Stimulated activated CD8-positive, alpha-beta memory T cell treated with anti-CD3 and anti-CD28 coated beads, Interleukin-4, amount 100 ng/mL, for 4 hours (primary cell): ENCODE measurements around the gene ADCK2.
"Not testable (repeated sequence)": the region's sequence is repeated elsewhere in the genome, so short reads cannot be mapped to it uniquely, and the experiment has no call there.

ENCODE experiments used
- DNase-seq, 2 donors: peaks; one replicate each; pipeline ENCODE4 v3.0.0-alpha.2; 2020; ENCODE audit warnings: low read depth in 2 of 2, low spot score in 1 of 2

ADCK2 gene

GRCh38 chr7:140673774-140674155, 1.0 kb downstream of the ADCK2 start:
- DNase-seq = no peak

GRCh38 chr7:140674356-140674800, 1.6 kb downstream of the ADCK2 start:
- no peak for DNase-seq

- DNase-seq = no peak
These were observed 2.4 kb downstream of the ADCK2 start for GRCh38 chr7:140674899-140675701.

- DNase-seq = no peak
These were observed 3.0 kb downstream of the ADCK2 start for GRCh38 chr7:140675726-140676125.

DNA sequence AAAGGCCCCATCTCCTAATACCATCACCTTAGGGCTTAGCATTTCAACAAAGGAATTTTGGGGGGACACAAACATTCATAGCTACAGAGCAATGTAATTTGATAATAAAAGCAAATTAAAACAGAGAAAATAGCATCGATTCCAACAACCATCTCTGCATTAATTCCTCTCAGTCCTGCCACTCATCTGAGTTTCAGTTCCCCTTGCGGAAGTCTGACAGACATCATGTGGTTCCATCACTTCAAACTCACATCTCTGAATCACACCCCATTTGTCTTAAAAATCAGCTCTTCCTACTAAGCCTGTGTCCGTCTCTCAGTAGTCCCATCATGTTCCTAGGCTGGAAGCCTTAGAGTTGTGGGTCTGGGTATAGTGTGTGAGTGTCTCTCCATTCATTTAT, 3.6 kb downstream of the ADCK2 start:
- no peak for DNase-seq

GRCh38 chr7:140676956-140677355, 4.2 kb downstream of the ADCK2 start:
- not testable (repeated sequence) for DNase-seq

DNA sequence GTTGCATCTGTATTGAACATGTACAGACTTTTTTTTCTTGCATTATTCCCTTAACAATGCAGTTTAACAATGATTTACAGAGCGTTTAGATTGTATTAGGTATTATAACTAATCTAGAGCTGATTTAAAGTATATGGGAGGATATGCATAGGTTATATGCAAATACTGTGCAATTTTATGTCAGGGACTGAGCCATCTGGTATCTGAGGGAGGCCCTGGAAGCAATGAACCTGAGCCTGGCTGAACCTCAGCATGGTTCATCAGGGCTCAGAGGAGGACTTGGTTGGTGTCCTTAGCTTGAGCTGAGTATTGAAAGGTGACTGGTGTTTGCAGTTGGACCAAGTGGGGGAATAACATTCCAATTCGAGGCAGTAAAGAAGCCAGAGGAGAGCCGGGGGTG, 4.8 kb downstream of the ADCK2 start:
- DNase-seq = no peak

GRCh38 chr7:140678081-140678815, 5.5 kb downstream of the ADCK2 start:
- no peak for DNase-seq

DNA sequence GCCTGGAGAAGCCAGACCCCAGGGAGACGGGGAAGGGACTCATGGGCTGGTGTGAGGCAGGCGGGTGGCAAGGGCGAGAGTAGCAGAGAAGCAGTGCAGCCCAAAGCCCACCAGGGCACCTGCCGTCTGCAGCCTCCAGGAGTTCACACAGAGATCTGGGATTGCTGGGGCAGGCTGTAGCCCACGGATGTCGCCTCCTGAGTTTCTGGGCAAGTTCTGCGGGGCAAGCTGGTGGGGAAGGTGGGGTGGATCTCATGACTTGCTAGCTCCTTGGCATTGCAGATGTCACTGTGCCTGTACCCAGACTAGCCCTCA, 6.0 kb downstream of the ADCK2 start:
- DNase-seq = no peak

DNA sequence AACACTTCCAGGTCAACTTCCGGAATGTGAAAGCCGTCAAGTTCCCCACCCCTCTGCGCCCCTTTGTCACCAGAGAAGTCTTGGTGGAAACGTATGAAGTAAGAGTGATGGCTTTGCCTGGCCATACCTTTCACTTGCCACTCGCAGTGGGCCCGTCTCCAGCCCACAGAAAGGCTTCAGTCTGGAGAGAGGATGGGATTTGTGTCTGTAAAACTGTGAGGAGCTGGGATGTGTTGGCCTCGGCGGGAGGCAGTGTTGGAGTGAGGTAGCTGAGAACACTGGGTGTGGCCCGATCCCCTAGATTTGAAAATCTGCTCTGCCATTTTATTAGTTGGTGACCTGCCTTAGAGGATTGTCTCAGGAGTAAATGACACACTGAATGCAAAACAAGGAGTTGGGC, 6.4 kb downstream of the ADCK2 start:
- DNase-seq = no peak

DNA sequence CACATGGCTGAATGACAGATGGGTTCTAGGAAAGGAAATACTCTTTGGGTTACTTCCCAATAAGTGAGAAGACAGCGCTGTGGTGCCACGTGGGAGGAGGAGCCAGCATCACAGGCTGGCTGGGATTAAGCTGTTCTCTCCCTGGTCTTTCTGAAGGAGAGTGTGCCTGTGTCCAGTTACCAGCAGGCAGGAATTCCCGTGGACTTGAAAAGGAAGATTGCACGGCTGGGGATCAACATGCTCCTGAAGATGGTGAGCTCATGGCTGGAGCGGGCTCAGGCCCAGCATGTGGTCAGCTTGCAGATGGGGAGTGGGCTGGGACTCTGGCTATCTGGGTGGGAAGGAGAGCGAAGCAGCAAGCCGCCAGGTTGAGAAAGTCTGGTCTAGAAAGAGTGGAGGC, 8.1 kb downstream of the ADCK2 start:
- no peak for DNase-seq

DNA sequence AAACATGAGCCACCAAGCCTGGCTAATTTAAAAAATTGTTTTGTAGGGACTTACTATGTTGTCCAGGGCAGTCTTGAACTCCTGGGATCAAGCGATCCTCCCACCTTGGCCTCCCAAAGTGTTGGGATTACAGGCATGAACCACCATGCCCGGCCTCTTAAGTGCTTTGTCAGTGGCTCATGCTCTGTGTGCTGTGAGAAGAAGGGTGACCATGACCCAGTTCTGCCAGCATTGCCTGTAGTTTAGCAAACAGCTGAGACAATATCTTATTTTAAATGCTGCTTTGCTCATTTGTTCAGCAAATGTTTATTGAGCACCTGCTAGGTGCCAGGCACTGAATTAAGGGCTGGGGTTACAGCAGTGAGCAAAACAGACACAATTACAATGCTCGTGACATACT, 9.0 kb downstream of the ADCK2 start:
- no peak for DNase-seq

GRCh38 chr7:140683657-140684056, 10.9 kb downstream of the ADCK2 start:
- no peak for DNase-seq

DNA sequence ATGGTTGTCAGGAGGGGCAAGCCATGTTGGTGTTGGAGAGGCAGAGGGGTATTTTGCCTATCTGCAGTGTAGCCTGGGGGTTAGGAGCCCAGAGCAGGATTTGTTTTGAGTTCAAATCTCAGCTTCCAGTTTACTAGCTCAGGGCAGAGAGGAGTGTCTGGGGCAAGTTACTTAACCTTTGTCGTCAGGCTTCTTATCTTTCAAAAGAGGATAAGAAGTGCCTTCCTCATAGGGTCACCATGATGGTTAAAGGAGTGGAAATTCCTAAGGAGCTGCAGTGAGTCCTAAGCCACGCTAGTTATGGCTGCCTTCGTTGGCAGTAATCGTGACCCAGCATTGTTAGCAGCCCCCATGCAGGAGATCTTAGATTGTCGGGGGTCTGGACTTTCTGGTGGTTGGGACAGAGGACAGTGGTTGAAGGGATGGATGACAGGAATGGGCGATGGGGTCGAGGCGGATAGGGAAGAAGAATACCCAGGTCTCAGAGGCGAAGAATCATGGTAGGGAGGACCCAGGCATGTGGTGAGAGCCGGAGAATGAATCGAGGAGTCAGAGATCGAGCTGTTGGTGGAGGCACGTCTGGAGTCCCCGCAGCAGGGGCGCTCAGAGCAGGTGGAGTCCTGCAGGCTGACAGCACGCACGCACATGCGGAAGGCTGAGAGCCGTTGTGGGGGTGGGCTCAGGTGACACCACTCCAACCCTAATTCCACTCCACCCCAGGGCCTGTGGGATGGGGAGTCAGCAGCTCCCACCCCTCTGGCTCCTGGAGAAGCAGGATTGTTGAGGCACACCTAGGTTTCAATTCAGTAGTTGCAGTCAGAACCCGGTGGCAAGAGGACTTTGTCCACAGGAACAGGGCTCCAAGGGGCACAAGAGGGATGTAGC, 11.6 kb downstream of the ADCK2 start:
- DNase-seq = no peak

DNA sequence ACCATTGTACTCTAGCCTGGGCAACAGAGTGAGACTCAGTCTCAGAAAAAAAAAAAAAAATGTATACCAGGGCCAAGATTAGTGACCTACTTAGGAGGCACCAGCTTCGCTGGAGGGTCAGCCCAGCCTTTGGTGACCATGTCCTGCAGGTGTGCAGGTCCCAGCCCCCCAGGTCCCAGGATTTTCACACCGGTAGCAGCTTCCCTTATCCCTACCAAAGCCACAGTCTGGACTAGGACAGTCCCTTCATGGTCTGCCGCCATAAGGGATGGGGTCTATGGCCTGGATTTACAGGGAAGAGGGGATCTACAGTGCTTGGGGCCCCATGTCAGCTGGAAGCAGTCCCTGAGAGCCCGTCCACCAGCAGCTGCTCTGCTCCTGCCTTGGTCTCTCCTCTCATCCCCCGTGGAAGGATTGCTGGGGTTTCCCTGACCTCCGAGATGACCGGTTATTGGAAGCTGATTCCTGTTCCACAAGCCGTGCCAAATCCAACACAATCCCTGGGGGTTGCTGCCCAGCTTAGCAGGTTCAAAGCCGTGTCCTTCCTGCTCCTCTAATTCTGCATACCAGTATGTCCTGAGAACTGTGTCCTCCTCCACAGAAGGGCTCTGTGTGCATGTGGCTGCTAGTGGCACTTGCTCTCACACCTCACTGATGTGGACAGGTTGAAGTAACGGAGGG, 12.8 kb downstream of the ADCK2 start:
- no peak for DNase-seq

GRCh38 chr7:140686921-140687320, 14.2 kb downstream of the ADCK2 start:
- no peak for DNase-seq

GRCh38 chr7:140688341-140688740, 15.6 kb downstream of the ADCK2 start:
- DNase-seq = no peak

DNA sequence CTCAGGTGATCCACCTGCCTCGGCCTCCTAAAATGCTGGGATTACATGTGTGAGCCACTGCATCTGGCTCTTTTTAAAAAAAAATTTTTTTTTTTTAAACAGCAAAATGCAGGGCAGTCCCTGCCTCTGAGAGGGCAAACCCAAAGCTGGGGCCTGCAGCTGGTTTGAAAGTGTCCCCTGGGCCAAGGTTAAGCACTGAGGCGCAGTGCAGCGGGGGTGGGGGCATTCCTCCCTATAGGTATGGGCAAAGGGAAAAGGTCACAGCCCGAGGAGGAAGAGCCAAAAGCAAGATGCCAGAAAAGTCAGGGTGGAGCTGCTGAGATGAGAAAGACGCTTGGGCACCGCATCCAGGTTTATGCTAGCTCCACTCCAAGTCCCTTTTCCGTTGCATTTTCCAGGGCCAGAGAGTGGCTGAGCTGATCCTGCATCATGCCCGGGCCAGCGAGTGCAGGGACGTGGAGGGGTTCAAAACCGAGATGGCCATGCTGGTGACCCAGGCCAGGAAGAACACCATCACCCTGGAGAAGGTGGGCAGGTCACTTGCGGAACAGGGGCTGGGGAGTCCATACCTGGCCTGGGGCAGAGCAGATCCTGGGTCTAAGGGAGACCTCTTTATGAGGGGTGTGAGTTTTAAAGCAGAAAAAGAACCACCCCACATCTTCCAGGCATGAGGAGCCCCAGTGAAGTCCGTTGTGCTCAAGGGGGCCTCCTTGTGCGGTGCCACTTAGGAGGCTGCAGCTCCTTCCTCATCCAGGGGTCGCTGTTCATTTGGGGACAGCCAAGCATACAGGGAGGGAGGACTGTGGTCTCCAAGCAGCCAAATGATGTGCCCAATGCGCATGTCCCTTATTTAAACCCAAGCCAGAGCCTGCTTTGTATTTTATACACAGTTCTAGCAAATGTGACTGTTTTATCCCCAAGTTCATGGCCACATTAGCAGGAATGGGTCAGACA, 16.7 kb downstream of the ADCK2 start:
- DNase-seq = no peak

DNA sequence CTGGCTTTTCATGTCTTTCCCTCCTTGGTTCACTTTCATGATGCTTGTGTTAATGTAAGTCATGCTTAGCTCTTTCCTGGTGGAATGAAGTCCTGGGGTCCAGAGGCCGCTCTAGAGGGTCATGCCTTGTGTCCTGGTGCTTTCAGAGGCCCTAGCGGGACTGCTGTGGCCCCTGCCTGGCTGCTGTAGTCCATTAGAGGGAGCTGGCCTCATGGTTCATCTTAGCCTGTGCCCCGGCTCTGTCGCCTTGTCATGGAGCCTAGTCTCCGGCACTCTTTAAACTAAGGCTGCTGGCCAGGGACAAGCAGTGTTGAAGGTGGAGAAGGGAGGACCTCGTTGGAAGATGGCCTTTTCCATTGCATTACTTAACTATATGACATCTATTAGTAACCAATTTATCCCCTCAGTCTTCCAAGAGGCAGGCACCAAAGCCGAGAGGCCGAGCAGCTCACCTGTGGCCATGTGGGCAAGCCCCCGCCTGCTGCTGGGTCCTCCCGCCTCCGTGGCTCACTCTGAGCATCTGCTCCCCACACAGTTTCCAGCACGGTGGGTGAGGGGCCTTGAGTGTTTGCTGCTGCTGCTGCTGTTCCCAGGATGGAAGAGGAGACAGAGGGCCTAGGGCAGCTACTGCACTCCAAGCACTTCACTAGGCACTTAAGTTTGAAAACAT, 18.8 kb downstream of the ADCK2 start:
- DNase-seq = no peak

GRCh38 chr7:140693849-140694248, 21.1 kb downstream of the ADCK2 start:
- not testable (repeated sequence) for DNase-seq
